GM20000 (cell line): Measurements from ENCODE around the gene MPIG6B.
"Not testable (repeated sequence)": the region's sequence is repeated elsewhere in the genome, so short reads cannot be mapped to it uniquely, and the experiment has no call there.

Experiments used
- DNase-seq: peaks from one replicate; pipeline ENCODE4 v3.0.0; 2012; ENCODE audit warnings: low spot score
- CTCF ChIP-seq: IDR thresholded peaks from 2 replicates; pipeline ENCODE4 v1.5.1; 2012; ENCODE audit warnings: mild to moderate bottlenecking, control low read depth; ENCODE audit errors: extremely low read depth, missing control alignments

Gene MPIG6B

GRCh38 chr6:31701666-31702404 lies 21.3 kb upstream of the MPIG6B start:
- DNase-seq: no peak
- TF ChIP-seq CTCF: no peak

- no peak for TF ChIP-seq CTCF
- DNase-seq: peak; percentile 42
These were observed 20.8 kb upstream of the MPIG6B start for GRCh38 chr6:31702405-31702818.

- DNase-seq: peak; percentile 97
- TF ChIP-seq CTCF: no peak
These were observed 20.1 kb upstream of the MPIG6B start, which contains the start of gene ABHD16A for GRCh38 chr6:31702819-31703716. ABHD16A (minus strand) TSS chr6:31703324; CDS start chr6:31703281, 43 bp downstream.

- TF ChIP-seq CTCF: no peak
- DNase-seq: no peak
These were observed 17.2 kb upstream of the MPIG6B start for GRCh38 chr6:31705931-31706330.

- no peak for DNase-seq
- no peak for TF ChIP-seq CTCF
These were observed 16.6 kb upstream of the MPIG6B start, which contains the start of gene LY6G6F for GRCh38 chr6:31706599-31706998. LY6G6F (plus strand) TSS chr6:31706866; CDS start chr6:31706907, 41 bp downstream.

- no peak for DNase-seq
- TF ChIP-seq CTCF: no peak
These were observed 15.5 kb upstream of the MPIG6B start for GRCh38 chr6:31707701-31708100.

- DNase-seq: no peak
- no peak for TF ChIP-seq CTCF
These were observed 14.9 kb upstream of the MPIG6B start for GRCh38 chr6:31708224-31708623.

- DNase-seq: not testable (repeated sequence)
These were observed 14.0 kb upstream of the MPIG6B start for GRCh38 chr6:31709157-31709556.
